H7 (cell line): ENCODE data around the gene FES. TPM values are rescaled to one million over a fixed set of nuclear protein-coding genes. Genes with fewer than 3 reads are reported as not detected.

Experiments
- DNase-seq: peaks from one replicate; pipeline ENCODE4 v3.0.0; 2012
- H3K27me3 ChIP-seq: 2 replicates; pipeline ENCODE4 v1.6.0; 2011; ENCODE audit warnings: mild to moderate bottlenecking, low read length; ENCODE audit not compliant: control insufficient read depth, insufficient read depth
- H3K36me3 ChIP-seq: replicated peaks from 2 replicates; pipeline ENCODE4 v1.5.1; 2011; ENCODE audit warnings: low read length; ENCODE audit not compliant: control insufficient read depth, insufficient read depth
- H3K4me3 ChIP-seq: 2 replicates; pipeline ENCODE4 v1.5.1; 2011; ENCODE audit warnings: low read depth, mild to moderate bottlenecking, control low read depth, low read length, moderate library complexity; ENCODE audit not compliant: insufficient read depth
- total RNA-seq: library from RNA; depleted of rRNA; stranded (reverse); fragments of >200 nt; shearing (Covaris generic); gene quantifications from 2 replicates; pipeline ENCODE4 v1.2.3, GENCODE V29; 2014

FES gene
- total RNA-seq, 1 experiment from 2014 or later: 11.2 TPM

- no peaks in the 10 kb centered on the region for H3K27me3 ChIP-seq
- peaks cover 17% of the 10 kb centered on the region for H3K36me3 ChIP-seq
- no peak for DNase-seq
- no peak overlapping the region for H3K4me3 ChIP-seq
Measured at GRCh38 chr15:90877996-90878395, 6.3 kb upstream of the FES start.

- H3K4me3 ChIP-seq: no peak overlapping the region
- H3K27me3 ChIP-seq: no peaks in the 10 kb centered on the region
- DNase-seq: no peak
- peaks cover 17% of the 10 kb centered on the region for H3K36me3 ChIP-seq
Measured at GRCh38 chr15:90878660-90879059, 5.6 kb upstream of the FES start.

GRCh38 chr15:90879730-90880366 lies 4.5 kb upstream of the FES start:
- DNase-seq: no peak
- Histone ChIP-seq H3K36me3 (peaks cover 17% of the 10 kb centered on the region), H3K4me3 (no peak overlapping the region), H3K27me3 (no peaks in the 10 kb centered on the region)

GRCh38 chr15:90880381-90881145 lies 3.7 kb upstream of the FES start:
- Histone ChIP-seq H3K27me3 (no peaks in the 10 kb centered on the region), H3K36me3 (peaks cover 17% of the 10 kb centered on the region), H3K4me3 (no peak overlapping the region)
- no peak for DNase-seq

GRCh38 chr15:90881181-90881977 lies 2.9 kb upstream of the FES start:
- H3K36me3 ChIP-seq: peaks cover 16% of the 10 kb centered on the region
- H3K27me3 ChIP-seq: no peaks in the 10 kb centered on the region
- DNase-seq: peak; percentile 68
- H3K4me3 ChIP-seq: no peak overlapping the region

GRCh38 chr15:90881978-90882721 lies 2.2 kb upstream of the FES start:
- Histone ChIP-seq H3K27me3 (no peaks in the 10 kb centered on the region), H3K4me3 (no peak overlapping the region), H3K36me3 (peaks cover 10% of the 10 kb centered on the region)
- no peak for DNase-seq

- peaks cover 6% of the 10 kb centered on the region for H3K36me3 ChIP-seq
- no peak for DNase-seq
Measured at GRCh38 chr15:90882781-90883525, 1.4 kb upstream of the FES start.

GRCh38 chr15:90883526-90883975 lies 753 bp upstream of the FES start:
- DNase-seq: peak; percentile 63
- peaks cover 5% of the 10 kb centered on the region for H3K36me3 ChIP-seq
- H3K27me3 ChIP-seq: no peaks in the 10 kb centered on the region
- no peak overlapping the region for H3K4me3 ChIP-seq

More at GRCh38 chr15:90882781-90883525, 1.4 kb upstream of the FES start:
- Histone ChIP-seq H3K4me3 (no peak overlapping the region), H3K27me3 (no peaks in the 10 kb centered on the region)

GRCh38 chr15:90884719-90885431 lies 571 bp downstream of the FES start:
- Histone ChIP-seq H3K27me3 (no peaks in the 10 kb centered on the region), H3K36me3 (peaks cover 3% of the 10 kb centered on the region; the same call in 1 of the 2 replicates), H3K4me3 (peak overlapping the region; percentile 30; the same call in 1 of the 2 replicates)
- DNase-seq: no peak

GRCh38 chr15:90885432-90886290 lies 1.4 kb downstream of the FES start:
- Histone ChIP-seq H3K4me3 (no peak overlapping the region), H3K27me3 (no peaks in the 10 kb centered on the region), H3K36me3 (peaks cover 2% of the 10 kb centered on the region; the same call in 1 of the 2 replicates)
- peak; percentile 94 for DNase-seq

- Histone ChIP-seq H3K27me3 (no peaks in the 10 kb centered on the region), H3K36me3 (no peaks in the 10 kb centered on the region; the same call in 1 of the 2 replicates), H3K4me3 (no peak overlapping the region)
- DNase-seq: no peak
Measured at GRCh38 chr15:90886291-90886614, 1.9 kb downstream of the FES start.

- Histone ChIP-seq H3K4me3 (no peak overlapping the region), H3K36me3 (no peaks in the 10 kb centered on the region; the same call in 1 of the 2 replicates), H3K27me3 (no peaks in the 10 kb centered on the region)
- no peak for DNase-seq
Measured at GRCh38 chr15:90887037-90887481, 2.8 kb downstream of the FES start.
